ENCODE measurements around the gene MAMDC2. TPM values are rescaled to one million over a fixed set of nuclear protein-coding genes. Genes with fewer than 3 reads are reported as not detected.

Gene MAMDC2
- total and polyA plus RNA-seq, 2 donors (not counting 1 experiment from before 2014, with no cell fraction given), result not detected

DNA sequence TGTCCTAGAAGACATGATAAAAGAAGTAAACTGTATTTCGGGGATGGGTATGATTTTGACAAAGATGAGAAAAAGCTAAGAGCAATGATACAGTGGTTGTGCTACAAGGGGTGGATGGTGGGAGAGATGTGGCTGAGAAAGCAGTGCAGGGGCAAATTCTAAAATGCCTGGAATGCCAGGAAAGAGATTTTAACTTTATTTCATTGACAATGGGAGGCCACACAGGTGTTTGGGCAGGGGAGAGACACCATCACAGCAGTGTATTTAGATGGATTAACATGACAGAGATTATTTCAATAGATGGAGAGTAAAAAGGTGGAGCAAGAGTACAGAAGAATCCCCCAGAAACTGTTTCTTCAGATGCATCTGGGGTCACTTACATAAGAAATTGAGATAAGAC, 71.2 kb downstream of the MAMDC2 start:
- H3K9me3 Mint-ChIP-seq (ENCODE audit: insufficient read depth), result no peaks in the 10 kb centered on the region
- Histone ChIP-seq H3K36me3 (replicated peaks in 1 of 2; ENCODE audit: control extremely low read depth in 1 of 2, control insufficient read depth in 1 of 2, extremely low read depth in 1 of 2, insufficient read depth in 2 of 2, low read length in 1 of 2) (no peaks in the 10 kb centered on the region), H3K4me1 (ENCODE audit: control insufficient read depth in 2 of 2, insufficient read depth in 2 of 2, low read length in 2 of 2) (peaks cover 5 to 7% of the 10 kb centered on the region in 2 donors), H3K27me3 (replicated peaks in 1 of 4; ENCODE audit: control extremely low read depth in 1 of 4, control insufficient read depth in 3 of 4, insufficient read depth in 4 of 4, low read length in 3 of 4) (peaks cover 0 to 4% (median 1%) of the 10 kb centered on the region in 4 experiments), H3K4me2 (replicated peaks; ENCODE audit: low read depth, low read length, poor library complexity, severe bottlenecking) (no peak overlapping the region), H3K79me2 (ENCODE audit: control insufficient read depth, insufficient read depth, low read length) (no peaks in the 10 kb centered on the region), H3K27ac (ENCODE audit: low read length in 2 of 2) (no peak overlapping the region), H3K9ac (ENCODE audit: low read length) (no peak overlapping the region), H4K20me1 (ENCODE audit: control insufficient read depth, insufficient read depth, low read length, poor library complexity, severe bottlenecking) (no peaks in the 10 kb centered on the region), H3K9me3 (ENCODE audit: control extremely low read depth in 1 of 3, control insufficient read depth in 2 of 3, insufficient read depth in 1 of 3, low read length in 2 of 3) (no peaks in the 10 kb centered on the region), H2AFZ (ENCODE audit: insufficient read depth, low read depth, low read length, poor library complexity, severe bottlenecking) (no peak overlapping the region), H3K4me3 (ENCODE audit: control extremely low read depth in 1 of 5, extremely low read depth in 1 of 5, insufficient read depth in 1 of 5, low read depth in 2 of 5, low read length in 4 of 5) (no peak overlapping the region)
- H3K27me3 Mint-ChIP-seq, result peaks cover 22% of the 10 kb centered on the region
- H3K27ac Mint-ChIP-seq, result no peak overlapping the region
- POLR2A ChIA-PET, result no interaction called here
- CTCF ChIA-PET, result interaction anchor here (1.2 kb wide), 1 partner anchor 479 kb away, joined by 3 read pairs; no protein-coding TSS in a partner anchor
- DNase-seq, result no peak
- no peak overlapping the region for H3K4me3 Mint-ChIP-seq
- intact Hi-C loops (cut with micrococcal nuclease), result loop anchor here (5.0 kb wide), 1 partner anchor 487 kb away; no protein-coding TSS in a partner anchor
- H3K4me1 Mint-ChIP-seq, result peaks cover 9% of the 10 kb centered on the region
- 94% methylated on average over 1 of the region's 1 CpG for WGBS (ENCODE audit: insufficient coverage)
- no peak for ATAC-seq (ENCODE audit: low read depth)
- no peak for TF ChIP-seq EZH2 (IDR thresholded peaks at IDR 0.05; ENCODE audit: borderline replicate concordance, insufficient read depth, low read depth, low read length, poor library complexity, severe bottlenecking)
- TF ChIP-seq, protein P1, sequence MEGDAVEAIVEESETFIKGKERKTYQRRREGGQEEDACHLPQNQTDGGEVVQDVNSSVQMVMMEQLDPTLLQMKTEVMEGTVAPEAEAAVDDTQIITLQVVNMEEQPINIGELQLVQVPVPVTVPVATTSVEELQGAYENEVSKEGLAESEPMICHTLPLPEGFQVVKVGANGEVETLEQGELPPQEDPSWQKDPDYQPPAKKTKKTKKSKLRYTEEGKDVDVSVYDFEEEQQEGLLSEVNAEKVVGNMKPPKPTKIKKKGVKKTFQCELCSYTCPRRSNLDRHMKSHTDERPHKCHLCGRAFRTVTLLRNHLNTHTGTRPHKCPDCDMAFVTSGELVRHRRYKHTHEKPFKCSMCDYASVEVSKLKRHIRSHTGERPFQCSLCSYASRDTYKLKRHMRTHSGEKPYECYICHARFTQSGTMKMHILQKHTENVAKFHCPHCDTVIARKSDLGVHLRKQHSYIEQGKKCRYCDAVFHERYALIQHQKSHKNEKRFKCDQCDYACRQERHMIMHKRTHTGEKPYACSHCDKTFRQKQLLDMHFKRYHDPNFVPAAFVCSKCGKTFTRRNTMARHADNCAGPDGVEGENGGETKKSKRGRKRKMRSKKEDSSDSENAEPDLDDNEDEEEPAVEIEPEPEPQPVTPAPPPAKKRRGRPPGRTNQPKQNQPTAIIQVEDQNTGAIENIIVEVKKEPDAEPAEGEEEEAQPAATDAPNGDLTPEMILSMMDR (IDR thresholded peaks at IDR 0.05), result no peak

DNA sequence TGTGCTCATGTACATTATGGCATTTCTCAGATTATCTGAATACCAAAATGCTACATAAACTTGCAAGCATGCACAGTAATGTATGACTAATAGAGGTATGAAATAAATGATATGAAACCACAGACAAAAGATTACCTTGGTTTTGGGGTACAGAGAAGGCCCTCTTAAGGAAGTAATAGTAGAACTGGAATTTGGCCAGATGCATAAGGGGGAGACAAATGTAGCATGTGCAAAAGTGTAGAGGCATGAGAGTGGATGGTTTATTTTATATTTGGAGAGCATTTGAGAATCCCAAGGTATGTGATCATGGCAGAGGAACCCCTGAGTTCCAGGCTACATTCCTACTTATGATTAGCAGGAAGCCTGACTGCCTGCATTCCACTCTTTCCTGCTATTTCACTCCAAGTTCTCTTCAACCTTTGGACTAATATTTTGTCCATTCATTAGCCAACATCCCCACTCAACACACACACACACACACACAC, 74.2 kb downstream of the MAMDC2 start:
- H3K79me2 ChIP-seq (ENCODE audit: control insufficient read depth, insufficient read depth, low read length), result no peaks in the 10 kb centered on the region
- ChIA-PET CTCF (no interaction called here), POLR2A (no interaction called here)
- H3K4me1 ChIP-seq (ENCODE audit: control insufficient read depth in 2 of 2, insufficient read depth in 2 of 2, low read length in 2 of 2), result no peaks in the 10 kb centered on the region
- intact Hi-C loops (cut with micrococcal nuclease), result no loop called here
- no peak overlapping the region for H3K27ac Mint-ChIP-seq
- H3K9me3 Mint-ChIP-seq (ENCODE audit: insufficient read depth), result no peaks in the 10 kb centered on the region
- DNase-seq (no peak), ATAC-seq (ENCODE audit: low read depth) (no peak)
- no peak overlapping the region for H2AFZ ChIP-seq (ENCODE audit: insufficient read depth, low read depth, low read length, poor library complexity, severe bottlenecking)
- H3K4me2 ChIP-seq (replicated peaks; ENCODE audit: low read depth, low read length, poor library complexity, severe bottlenecking), result no peak overlapping the region
- no peak overlapping the region for H3K27ac ChIP-seq (ENCODE audit: low read length in 2 of 2)
- H3K27me3 Mint-ChIP-seq, result peaks cover 9% of the 10 kb centered on the region
- no peaks in the 10 kb centered on the region for H3K4me1 Mint-ChIP-seq
- H4K20me1 ChIP-seq (ENCODE audit: control insufficient read depth, insufficient read depth, low read length, poor library complexity, severe bottlenecking), result no peaks in the 10 kb centered on the region
- H3K4me3 ChIP-seq (ENCODE audit: control extremely low read depth in 1 of 5, extremely low read depth in 1 of 5, insufficient read depth in 1 of 5, low read depth in 2 of 5, low read length in 4 of 5), result no peak overlapping the region
- H3K36me3 ChIP-seq (replicated peaks in 1 of 2; ENCODE audit: control extremely low read depth in 1 of 2, control insufficient read depth in 1 of 2, extremely low read depth in 1 of 2, insufficient read depth in 2 of 2, low read length in 1 of 2), result no peaks in the 10 kb centered on the region
- H3K4me3 Mint-ChIP-seq, result no peak overlapping the region
- peaks cover 0 to 3% (median 1%) of the 10 kb centered on the region in 4 experiments for H3K27me3 ChIP-seq (replicated peaks in 1 of 4; ENCODE audit: control extremely low read depth in 1 of 4, control insufficient read depth in 3 of 4, insufficient read depth in 4 of 4, low read length in 3 of 4)
- H3K9me3 ChIP-seq (ENCODE audit: control extremely low read depth in 1 of 3, control insufficient read depth in 2 of 3, insufficient read depth in 1 of 3, low read length in 2 of 3), result no peaks in the 10 kb centered on the region
- TF ChIP-seq EZH2 (IDR thresholded peaks at IDR 0.05; ENCODE audit: borderline replicate concordance, insufficient read depth, low read depth, low read length, poor library complexity, severe bottlenecking), result no peak
- TF ChIP-seq, protein P1 (IDR thresholded peaks at IDR 0.05), result no peak
- no peak overlapping the region for H3K9ac ChIP-seq (ENCODE audit: low read length)

All from B cell (primary cell).